GM21515 (cell line): ENCODE data around the gene SRGAP3.

Source experiments
- ATAC-seq: cut with Tn5 transposase; IDR thresholded peaks from one replicate; pipeline ENCODE4 v1.9.1; 2021; ENCODE audit not compliant: unreplicated experiment

SRGAP3 gene

DNA sequence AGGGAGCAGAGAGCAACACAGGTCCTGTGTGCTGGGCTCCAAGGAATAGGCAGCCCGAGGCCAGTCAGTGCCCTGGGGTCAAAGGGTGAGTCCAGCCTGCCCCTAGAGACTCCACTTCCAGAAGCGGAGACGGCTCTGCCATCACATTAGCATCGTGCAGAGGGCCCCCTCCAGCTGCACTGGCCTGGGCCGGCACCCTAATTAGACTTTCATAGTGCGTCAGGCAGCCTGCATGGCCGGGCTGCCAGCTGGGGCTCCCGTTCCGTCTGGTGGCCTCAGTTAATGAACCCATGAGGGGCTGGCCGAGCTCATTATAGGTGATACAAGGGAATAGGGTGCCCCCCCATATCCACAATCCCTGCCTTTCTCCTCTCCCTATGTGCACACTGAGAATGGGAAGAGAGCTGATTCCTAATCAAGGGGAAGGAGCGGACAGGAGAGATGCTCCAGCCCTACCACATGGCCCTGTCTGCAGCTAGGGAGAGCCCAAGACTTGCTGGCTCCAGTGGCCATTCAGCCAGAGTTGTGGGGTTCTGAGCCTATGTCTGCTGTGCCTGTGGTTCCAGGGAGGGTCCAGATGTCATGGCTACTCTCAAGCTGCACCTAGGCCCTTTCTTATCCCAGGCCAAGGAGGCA is 128.0 kb downstream of the SRGAP3 start:
- no peak for ATAC-seq

DNA sequence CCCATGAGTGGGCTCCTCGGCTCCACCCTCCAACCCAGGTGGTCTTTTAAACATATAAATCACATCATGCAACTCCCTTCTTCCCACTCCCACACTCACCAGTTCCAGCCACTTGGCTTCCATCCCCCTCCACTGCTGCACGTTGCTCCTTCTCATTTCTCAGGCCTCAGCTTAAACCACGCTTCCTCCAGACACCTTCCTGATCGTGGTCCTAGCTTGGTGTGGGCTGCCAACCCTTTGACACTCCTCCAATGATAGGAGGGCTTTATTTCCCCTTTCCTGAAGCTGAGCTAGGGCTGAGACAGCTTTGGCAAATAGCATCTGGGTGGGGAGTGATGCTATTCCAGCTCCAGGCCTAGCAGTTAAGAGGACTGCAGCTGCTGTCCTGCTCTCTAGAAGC is 130.1 kb downstream of the SRGAP3 start:
- no peak for ATAC-seq

DNA sequence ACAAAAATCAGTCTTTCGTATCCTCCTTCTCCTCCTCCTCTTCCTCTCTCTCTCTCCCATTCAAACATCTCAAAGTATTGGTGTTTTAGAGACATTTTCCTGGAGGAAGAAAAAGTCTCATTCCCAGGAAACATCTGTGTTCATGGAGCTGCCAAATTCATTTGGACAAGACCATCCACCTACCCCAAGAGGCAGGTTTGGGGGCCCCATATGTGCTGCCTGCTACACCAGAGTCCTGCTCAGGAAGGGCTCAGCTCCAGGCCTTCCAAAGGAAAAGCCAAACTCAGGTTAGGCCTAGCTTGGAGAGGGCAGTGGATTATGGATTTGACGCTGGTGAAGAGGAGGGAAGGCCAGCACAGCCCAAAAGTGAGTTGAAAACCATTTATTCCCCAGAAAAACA is 131.2 kb downstream of the SRGAP3 start:
- no peak for ATAC-seq

DNA sequence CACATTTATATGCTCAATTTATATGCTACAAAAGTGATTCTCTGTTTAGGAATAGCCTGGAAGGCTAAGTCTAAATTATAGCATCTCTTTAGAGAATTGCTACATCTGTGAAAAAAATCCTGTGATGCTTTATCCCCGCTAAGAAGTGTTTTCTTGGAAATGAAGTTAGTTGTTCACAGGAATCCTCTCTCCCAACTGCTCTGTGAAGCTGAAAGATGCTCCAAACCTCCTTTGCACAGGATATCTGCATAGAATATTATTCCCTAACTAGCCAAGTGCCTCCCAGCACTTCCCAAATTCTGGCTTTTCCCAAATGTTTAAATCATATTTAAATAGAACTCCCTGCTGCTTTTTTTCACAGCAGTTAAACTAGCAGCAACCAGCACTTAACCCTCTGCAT is 132.2 kb downstream of the SRGAP3 start:
- no peak for ATAC-seq

DNA sequence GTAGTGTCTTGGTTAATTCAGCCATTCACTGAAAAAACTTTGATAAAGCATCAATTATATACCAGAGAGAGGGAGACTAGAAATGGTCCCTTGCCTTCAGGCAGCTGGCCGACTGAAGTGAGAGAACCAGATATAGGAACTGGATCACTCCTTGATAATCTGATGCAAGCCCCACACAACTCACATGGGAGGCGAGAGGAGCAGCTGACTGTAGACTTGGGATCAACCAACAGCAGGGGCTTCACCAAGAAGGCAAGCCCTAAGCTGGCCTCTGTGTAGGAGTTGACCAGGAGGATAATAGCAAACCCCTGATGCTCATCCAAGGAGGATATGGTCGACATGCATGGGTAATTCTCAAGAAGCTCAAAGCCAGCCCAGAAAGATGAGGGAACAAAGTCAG is 133.1 kb downstream of the SRGAP3 start:
- no peak for ATAC-seq

DNA sequence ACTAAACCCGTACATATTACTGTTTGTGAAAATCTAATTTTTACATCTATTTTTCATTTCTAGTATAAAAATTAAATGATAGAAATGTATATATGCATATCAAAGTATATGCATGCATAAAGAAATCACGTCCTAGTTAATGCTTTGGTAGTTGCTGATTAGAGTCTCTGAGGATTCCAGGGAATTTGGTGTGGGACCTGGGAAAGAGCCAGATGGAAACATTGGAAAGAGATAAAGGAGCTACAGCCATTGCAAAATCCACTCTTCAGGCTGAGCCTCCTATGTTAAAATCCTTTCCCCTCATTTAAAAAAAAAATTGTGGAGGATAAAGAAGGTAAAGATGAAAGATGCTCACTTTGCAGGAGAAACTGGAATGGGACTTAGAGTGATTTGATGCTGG is 134.1 kb downstream of the SRGAP3 start:
- no peak for ATAC-seq

DNA sequence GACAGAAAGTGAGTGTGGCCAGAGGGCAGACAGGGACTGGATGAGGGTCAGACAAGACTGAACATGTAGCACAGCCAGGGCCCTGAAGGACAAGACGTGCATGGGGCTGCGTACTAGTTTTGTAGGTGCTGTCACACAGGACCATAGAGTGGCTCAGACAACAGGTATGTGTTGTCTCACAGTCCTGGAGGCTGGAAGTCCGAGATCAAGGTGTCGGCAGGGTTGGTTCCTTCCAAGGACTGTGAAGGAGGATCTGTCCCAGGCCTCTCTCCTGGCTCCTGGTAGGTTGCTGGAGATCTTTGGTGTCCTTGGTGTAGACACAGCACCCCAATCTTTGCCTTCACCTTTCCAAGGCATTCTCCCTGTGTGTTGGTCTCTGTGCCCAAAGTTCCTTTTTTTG is 136.4 kb downstream of the SRGAP3 start:
- ATAC-seq: no peak

DNA sequence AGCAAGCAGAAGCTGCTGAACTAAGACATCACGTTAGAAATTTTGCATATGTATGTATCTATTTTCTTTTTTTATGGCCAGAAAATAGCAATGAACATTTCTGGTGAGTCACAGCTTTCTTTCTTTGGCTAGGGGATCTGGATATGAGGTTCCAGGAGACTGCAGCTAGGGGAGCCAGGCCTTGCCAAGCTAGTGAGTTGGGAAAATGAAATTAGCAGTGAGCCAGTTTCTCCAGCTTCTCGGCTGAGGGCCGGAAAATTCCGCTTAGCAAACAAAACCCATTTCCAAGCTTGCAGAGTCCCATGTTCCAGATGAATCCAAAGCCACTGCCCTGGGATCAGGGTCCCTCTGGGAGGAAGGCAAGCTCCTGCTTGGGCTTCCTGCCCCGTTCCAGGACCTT is 137.6 kb downstream of the SRGAP3 start:
- ATAC-seq: no peak

DNA sequence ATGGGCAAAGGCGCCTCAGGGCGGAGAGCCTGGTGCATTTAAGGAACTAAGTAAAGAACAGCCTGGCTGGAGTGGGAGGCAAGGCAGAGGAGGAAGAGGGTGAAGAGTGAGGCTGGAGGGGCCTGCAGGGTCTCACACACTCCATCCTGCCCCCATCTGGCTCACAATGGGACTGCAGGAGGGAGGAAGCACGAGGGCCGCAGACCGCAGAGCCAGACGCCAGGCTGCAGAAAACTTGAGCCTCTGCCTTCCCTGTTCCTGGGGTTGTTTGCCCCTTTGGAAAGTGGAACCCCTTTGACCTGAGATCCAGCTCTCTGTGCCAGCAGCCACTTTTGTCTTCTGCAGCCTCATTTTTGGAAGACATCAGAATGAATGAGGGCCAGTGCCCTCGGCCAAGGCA is 138.0 kb downstream of the SRGAP3 start:
- ATAC-seq: no peak

DNA sequence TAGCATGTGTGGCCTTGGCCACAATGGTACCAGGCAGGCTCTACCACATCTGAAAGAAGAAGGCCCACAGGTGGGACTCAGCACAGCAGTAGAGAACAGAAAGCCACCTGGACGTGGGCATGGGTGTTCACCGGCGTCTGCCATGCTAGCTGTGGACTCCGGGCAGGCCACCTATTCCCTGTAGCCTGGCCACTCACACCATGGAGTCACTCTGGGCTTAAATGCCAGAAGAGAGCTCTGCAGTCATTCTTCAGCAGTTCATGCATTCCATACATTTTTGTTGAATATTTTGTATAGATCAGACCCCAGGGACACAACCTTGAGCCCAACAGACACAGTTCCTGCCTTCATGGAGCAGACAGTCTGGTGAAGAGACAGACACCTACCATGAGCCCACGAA is 138.6 kb downstream of the SRGAP3 start:
- ATAC-seq: no peak

DNA sequence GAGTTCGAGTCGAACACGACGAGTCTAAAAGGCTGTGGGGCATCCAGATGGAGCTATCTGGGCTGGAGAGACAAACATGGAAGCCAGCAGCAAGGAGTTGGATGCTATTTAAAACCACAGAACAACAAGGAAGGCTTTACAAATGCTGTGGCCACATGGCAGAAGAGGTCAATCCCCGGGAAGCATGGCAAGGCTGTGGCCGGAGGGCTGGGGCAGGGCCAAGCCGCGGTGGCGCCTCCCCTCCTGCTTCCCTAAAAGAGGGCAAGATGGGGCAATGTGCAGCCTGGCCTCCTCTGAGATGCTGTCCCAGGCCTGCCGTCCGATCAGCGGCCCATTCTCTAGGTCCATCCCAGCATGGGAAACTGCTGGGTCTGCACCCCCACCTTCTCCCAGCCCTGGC is 139.1 kb downstream of the SRGAP3 start:
- ATAC-seq: no peak

DNA sequence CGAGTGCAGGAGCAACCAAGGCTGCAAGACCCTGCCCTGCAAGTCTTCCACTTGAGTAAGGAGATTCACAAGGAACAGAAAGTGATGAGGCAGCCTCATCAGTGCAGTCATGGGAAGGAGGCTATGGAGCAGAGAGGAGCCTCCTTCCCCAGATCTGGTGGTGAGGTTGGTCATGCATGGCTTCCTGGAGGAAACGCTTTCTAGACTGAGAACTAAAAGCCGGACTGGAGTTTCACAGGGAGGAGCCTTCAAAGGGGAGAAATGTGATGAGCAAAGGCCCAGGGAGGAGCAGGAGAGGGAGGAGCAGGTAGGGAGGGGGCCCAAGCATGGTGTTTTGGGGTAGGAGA is 139.9 kb downstream of the SRGAP3 start:
- ATAC-seq: no peak

DNA sequence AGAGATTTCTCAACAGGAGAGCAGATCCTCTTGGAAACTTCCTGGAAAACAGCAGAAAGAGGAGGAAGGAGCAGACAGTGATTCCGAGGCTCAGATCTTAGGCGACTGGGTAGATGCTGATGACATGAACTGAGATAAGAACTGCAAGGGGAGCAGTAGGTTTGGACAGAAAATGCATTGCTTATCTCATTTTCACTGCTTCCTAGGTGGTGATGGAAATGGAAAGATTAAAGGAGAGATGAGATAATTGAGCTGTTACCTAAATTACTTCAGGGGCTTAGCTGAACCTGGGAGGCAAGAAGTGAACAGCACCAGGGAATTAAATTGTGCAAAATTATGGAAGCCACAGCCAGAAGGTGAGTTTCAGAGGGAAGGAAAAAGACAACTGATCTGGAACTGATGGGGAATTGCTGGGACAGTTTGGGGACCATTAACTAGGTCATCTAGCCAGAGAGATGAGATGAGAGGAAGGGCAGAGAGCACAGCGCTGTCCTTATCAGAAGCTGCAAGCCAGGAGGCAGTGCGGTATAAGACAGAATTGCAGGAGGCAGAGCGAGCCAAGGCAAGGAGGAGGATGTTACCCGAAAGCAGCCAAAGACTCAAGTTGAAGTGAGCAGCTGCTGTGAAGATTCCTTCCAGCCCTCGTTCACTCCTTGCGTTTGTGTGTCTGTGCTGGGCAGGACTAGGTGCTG is 140.4 kb downstream of the SRGAP3 start:
- ATAC-seq: no peak

DNA sequence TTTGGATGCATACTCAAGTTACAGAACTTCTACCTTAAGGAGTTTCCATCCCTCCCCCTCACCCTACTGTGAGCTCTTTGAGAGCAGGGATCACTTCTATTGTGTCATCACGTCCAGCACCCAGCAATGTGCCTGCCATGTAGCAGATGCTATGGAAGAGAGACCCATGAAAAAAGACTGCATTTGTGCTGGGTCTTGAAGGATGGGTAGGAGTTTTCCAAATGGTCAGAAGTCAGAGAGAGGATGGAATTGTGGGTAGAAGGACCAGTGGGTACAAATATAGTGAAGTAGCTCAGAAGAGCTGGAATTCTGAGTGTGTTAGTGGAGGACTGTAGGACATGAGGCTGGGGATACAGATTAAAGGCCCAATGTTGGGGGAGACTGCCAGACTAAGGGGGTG is 141.7 kb downstream of the SRGAP3 start:
- no peak for ATAC-seq

DNA sequence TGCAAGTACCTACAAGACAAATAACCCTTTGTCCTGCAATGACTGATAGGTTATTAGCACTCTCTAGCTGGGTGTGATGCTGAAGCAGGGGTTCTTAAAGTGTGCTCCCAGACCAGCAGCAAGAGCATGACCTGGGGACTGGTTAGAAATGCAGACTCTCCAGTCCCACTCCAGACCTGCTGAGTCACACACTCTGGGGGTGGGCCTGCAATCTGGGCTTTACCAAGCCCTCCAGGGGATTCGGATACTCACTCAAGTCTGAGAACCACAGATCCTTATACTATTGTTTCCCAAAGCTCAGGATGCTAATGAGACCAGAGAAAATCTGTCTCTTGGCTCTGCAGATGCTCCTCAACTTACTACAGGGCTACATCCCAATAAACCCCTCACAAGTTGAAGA is 144.0 kb downstream of the SRGAP3 start:
- no peak for ATAC-seq

DNA sequence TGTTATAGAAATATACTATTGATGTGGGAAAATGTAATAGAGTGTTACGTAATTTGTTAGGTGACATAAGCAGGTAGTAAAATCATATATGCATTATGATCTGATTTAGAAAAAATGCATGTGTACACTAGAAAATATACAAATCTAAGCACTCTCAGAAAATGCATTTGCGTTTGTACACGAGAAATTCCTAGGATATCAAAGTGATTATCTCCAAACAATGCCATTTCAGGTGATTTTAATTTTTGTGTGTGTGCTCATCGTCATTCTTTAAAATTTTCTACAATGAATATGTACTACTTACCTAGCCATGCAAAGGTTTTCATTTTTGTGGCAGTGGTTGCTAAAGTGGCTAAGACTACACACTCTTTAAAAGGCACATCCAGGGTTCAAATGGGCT is 145.3 kb downstream of the SRGAP3 start:
- no peak for ATAC-seq

DNA sequence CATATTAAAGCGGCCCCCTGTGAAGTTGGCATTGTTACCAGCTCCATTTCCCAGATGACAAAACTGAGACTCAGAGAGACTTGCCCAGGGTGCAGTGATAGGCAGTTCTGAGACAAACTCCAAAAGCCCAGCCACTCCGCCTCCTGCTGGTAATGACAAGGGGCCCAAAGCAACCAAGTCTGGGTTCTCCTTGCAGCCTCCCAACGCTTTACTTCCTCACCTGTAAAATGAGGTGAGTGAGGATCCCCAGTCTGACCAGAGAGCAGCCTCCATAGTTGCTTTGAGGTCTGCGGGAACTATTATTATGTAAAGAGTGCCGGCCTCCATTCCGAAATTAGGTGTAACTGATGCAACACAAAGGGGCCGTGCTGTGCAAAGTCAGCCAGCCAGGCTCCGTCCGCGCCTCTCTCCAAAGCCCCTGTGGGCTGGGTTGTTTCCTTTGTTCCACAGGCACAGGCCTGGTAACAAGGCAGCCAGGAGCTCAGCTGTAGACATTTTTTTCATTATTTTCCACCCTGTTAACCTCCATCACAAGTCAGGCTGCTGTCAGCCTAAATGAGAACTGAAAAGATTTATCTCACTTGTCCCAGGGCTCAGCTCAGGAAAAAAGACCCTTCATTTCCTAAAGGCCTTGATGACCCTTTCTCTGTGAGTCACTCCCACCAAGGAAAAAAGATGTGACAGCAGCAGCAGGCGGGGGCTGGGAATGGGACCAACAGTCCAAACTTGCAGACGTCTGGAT is 147.0 kb downstream of the SRGAP3 start:
- no peak for ATAC-seq

DNA sequence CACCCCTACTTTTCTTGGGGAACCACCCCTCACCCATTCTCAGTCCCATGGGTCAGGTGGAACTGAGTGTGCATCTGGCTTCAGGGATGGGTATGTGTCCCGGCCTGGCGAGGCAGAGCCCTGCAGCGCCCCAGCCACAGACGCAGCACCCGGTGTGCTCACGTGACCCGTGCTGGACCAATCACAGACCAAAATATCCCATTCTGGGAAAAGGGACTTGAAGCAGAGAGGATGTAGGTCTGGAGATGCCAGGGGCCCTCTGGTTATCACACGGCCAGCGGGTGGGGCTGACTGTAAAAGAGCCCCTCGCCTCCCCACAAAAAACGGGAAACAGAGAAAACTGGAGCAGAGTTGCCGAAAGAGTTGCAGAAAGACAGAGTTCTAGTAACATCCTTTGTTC is 148.2 kb downstream of the SRGAP3 start:
- ATAC-seq: no peak

DNA sequence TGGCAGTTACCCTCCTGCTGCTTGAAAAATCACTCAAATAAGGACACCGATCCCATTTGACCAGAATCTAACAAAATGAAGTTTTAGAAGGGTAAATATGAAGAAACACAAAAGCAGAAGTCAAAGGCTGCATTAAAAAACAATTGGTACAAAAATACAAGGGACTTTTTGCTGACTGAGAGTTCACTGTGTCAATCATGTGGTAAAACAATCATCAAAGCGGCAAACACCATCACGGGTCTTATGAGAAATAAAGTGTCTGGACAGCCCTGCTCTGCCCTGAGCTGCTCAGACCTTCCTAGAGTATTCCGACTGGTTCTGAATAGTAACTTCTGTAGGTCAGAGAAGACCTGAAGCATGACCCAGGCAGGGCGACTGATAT is 148.9 kb downstream of the SRGAP3 start:
- no peak for ATAC-seq

DNA sequence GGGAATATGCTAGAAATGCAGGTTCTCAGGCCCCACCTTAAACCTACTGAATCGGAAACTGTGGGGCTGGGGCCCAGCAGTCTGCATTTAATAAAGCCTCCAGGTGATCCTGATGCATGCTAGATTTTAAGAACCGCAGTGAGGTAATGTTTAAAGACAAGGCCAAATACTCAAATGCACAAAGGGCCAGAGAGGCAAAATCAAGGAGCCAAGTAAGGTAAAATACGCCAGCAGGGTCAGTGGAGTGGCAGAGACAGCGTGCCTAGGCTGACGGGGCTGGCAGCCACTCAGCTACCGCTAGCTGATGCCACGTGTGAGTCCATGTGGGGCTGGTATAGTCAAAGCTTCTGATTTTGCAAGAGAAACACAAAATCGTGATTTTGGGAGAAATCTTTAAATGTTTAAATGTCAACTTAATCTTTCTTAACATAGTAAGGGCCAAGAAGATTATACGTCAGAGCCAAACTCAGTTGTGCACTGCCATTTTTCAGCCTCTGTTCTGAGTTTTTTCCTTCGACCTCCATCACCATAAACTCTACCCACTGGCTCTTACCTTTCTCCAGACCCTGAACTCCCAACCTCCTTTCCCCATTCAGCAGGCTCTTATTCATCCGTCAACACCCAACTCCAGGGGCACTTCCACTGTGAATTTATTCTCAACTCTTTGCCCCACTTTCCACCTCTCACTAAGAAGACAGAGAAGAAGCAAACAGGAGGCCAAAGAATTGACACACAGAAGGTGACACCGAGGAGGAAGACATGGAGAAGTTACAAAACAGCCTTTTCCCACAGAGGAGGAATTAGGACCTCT is 149.5 kb downstream of the SRGAP3 start:
- ATAC-seq: no peak

DNA sequence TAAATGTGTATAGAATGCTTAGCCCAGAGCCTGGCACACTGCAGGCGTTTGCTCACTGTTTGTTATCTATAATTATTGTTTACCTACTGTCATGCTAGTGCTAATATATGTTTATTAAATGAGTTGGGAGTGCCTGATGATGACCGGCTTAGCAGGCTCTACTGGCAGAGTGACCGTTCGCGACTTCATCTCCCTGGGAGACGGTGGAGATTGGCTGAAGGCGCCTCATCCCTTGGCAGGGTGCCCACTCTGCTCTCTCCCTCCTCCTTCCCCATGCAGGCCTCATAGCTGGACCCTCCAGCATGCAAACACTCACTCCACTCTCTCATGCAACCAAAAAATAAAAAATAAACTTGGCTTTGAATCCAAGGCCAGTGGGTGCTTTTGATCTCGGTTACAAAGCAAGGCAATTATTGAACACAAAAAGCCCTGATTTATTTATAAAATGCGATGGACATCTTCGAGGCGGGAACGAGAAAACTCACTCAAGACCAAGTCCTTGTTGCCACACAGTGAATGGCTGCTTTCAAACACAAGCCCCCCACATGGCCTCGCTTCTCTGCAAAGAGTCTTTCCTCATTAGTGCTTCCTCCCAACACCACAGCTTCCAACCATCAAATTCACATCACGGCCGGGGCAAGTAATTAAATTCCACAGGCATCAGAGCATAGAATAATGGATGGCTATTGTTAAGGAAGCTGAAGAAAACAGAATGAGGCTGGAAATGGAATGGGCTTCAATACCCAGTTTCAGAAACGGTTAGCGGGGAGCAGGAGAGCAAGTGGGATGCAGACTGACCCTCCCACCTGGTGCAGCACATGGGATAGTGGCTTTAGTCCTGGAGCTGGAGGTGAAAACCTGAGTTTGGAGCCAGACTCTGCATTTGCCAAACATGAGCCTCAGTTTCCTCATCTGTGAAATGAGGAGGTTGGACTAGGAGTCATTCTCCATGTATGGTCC is 150.4 kb downstream of the SRGAP3 start:
- no peak for ATAC-seq
